HG03196 (cell line): Measurements from ENCODE around the gene KIZ.
"Not testable (repeated sequence)": the region's sequence is repeated elsewhere in the genome, so short reads cannot be mapped to it uniquely, and the experiment has no call there.

ENCODE experiments used
- ATAC-seq: cut with Tn5 transposase; IDR thresholded peaks from one replicate; pipeline ENCODE4 v1.9.1; 2021; ENCODE audit not compliant: unreplicated experiment

The KIZ gene

DNA sequence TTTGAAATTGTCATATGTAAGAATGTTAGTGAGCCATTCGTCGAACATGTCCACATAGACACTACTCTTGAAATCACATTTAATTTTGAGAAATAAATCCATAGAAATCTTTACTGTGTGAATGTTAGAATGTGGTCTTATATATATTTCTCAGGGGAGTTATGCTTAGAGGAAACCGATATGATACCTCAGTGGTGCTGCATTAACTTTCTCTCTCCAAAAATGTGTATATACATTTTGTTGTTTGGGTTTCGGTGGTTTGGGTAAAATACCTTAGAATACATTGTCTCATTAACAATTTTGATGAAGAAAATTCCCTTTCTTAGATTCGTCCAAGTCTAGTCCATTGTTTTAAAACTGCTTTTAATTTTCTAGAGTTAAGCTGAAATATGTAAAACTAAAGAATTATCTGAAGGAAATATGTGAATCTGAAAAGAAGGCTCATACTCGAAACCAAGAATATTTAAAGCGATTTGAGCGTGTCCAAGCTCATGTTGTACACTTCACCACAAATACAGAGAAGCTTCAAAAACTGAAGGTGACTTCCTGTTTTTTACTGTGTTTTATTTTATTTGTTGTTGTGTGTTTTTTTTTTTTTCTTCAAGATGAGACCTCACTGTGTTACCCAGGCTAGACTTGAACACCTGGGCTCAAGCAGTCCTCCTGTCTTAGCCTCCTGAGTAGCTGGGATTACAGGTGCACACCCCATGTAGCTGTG lies 10.3 kb downstream of the KIZ start:
- no peak for ATAC-seq

DNA sequence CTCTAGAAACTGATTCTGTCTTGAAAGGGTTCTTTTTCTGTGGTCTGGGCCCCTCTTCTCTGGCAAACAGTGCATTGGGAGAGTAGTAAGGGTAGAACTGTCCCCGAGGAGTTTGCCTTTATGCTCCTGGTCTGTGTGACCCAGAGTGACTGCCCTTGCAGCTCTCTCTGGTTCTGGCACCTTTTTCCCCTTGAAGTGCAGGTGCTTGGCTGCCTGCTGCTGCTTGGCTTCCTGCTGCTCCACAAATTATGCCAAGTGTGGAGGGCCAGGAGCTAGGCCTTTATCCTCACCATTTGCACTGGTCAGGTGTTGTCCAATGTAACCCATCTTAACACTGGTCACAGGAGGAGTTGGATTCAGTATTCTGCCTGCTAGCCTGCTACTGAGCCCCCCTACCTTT lies 11.2 kb downstream of the KIZ start:
- ATAC-seq: no peak

DNA sequence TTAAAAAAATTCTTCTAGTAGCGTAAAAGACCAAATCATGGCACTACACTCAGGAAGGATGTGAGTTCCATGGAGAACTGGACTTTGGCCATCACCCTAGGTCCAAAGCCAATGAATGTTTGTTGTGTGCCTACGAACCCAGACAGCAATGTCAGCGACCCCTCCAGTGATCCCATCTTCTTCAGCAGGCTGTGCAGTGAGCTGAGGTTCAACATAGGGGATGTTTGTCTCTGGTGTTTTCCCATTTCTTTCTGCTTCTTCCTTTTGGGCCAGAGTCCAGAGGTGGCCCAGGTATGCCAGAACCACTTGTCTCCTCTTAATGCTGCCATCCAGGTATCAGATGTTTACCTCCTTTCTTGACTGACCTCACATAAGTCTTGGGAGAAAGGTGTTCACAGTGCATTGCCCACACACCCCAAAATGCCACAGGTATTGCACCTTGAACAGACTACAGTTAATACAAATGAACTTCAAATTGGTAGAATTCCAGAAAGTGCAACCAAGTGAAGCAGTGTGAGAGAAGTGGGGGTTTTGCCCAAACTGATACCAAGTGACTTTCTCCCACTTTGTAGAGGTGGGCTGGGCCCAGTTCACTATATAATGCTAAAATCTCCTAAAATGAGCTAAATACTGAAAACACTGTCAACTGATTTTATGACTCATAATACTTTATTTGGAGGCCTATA lies 14.1 kb downstream of the KIZ start:
- no peak for ATAC-seq

DNA sequence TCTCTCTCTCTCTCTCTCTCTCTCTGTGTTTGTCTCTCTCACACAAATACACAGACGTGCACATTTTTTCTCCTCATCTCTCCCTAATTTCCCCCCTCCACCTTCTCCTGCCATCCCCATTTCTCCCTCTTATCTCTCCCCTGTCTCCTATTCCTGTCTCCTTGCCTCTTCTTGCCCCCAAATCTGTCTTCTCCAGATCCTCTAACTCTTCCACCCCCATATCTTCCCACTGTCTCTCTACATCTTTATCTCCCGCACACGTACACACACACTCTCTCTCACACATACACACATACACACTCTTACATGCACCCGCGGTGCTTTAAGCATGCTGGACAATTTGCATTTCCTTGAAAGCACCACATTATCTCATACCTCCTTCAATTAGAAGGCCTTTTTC lies 15.9 kb downstream of the KIZ start:
- no peak for ATAC-seq

DNA sequence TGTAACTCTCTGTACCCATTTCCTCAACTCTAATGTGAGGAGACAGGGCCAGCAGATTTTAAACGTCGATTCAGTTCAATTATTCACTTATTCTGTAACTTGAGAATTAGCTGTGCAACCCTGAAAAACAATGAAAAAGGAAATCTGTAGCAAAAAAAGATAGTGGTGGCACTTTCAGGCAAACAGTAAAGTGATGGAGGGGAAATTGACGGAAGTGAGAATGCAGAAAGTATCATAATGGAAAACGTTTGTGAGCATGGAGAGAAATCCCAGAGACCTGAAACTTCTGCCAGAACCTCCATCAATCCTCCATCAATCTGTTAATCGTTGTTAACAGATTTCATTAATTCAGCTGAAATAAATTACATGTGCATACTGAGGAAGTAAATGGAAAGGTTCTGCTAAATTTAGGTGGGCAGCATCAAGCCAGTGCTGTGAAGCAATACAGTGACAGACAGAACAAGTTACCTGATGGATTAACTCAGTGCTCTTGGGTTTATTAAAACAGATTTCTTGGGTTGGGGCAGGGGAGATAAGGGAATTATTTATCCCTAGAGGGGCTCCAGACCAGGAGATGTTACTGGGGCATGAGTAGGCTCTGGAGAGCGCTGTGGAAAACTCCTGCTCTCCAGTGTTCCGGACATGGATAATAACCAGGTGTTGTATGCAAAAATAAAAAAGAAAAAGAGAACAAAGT lies 17.5 kb downstream of the KIZ start:
- ATAC-seq: no peak

DNA sequence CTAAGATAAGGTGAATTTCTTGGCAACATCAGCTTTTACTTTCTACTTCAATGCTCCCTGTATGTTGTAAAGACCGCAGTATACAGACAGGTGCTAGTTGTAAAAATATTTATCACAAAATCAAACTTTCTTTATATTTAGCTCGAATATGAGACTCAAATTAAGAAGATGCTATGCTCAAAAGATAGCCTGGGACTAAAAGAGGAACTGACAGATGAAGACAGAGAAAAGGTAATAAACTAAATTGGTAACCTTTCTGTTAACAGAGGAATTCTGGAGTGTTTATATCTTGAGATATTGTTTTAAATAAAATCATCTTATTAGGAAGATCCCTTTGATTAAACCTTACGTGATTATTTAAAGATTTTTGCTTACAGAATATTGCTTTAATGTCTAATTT lies 19.5 kb downstream of the KIZ start:
- no peak for ATAC-seq

DNA sequence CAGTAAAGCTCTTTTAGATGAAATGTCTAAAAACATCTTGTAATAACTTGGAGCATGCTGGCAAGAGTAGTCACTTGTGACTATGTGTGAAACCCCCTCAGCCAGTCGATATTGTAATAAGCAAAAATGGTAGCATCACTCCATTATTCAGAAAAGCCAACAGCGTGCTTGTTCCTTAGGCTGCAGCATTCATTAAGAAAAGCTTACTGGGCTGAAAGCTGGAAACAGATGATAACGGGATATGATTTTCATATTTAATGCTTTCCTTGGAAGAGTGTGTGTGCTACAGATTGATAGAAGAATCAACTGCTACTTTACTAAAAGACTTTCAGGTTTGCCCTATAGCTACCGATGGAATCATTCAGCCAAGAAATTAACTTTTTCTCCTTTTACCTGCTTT lies 20.3 kb downstream of the KIZ start:
- no peak for ATAC-seq

DNA sequence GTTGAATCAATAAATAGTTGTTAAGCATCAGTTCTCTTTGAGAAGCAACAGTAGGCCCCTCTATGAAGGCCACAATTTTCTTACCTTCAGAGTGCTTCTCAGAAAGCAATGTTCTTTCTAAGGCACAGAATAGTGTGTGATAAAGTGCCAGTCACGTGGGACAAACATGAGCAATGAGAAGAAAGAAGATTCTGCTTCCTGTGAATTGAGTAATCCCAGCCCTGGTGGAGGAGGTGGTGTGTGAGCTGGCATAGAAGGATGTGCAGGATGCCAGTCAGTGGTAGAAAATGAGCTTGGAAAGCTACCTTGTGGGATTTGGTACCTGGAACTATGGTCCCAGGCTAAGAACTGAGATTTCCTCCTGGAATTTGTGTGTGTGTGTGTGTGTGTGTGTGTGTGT lies 21.7 kb downstream of the KIZ start:
- ATAC-seq: no peak

DNA sequence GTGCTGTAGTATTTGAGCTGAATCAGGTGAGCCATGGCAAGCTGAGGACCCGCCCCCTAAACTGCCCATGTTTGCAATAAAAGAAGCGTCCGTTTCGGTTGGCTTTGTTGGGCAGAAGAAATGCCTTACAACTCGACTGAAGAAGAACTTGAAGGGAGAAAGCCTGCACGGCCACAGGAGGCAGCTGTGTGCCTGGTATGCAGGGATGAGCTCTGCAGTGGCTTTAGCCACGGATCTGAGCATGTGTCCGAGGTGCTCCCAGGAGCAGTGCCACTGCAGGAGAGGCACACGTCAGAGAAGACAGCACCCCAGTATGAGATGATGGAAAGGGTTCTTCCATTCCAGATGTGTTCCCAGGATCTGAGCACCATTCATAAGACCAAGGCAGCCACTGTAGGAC lies 23.5 kb downstream of the KIZ start:
- ATAC-seq: no peak

DNA sequence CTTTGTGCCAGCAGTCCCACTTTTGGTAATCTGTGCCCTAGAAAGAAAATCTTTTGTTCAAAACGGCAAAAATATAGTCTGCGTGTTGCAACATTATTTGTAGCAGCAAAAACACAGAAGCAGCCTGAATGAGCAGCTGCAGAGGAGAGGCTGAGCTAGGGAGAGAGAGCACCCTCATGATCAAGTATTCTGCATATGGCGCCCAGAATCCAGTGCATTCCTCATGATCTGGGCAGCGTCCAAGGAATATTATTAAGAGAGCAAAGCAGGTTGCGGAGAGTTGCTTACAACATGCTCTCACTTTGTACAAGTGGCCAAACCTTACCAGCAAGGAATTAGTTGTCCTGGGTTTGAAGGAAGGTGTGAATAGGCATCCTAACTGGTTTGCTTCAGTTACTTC lies 25.9 kb downstream of the KIZ start:
- ATAC-seq: no peak

DNA sequence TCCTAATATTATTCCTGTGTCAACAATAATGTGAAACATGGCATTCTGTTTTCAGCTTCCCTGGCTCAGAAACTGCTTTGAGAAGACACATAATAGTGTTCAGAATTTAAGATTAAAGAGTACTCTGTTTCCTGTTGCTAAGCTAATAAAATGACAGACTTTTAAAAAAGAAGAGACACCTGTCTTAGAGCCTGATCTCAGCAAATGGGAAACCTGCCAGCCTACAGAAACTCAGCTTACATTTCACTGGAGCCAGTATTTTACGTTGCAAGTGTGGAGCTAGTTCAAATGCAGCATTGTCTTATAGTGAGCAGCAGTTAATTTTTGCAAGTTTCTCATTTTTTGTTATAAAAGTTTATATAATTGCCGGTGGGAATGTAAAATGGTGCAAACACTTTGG lies 28.8 kb downstream of the KIZ start:
- ATAC-seq: no peak

DNA sequence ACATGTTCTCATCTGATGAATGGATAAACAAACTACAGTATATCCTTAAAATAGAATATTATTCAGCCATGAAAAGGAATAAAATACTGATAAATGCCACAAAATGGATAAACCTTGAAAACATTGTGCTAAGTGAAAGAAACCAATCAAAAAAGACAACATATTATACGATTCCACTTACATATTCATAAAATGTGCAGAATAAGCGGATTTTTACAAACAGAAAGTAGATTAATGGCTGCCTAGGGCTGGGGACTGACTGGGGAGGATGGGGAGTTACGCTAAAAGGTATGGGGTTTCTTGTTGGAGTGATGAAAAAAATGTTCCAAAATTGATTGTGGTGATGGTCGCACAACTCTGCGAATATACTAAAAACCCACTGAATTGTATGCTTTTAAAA lies 29.4 kb downstream of the KIZ start:
- no peak for ATAC-seq

DNA sequence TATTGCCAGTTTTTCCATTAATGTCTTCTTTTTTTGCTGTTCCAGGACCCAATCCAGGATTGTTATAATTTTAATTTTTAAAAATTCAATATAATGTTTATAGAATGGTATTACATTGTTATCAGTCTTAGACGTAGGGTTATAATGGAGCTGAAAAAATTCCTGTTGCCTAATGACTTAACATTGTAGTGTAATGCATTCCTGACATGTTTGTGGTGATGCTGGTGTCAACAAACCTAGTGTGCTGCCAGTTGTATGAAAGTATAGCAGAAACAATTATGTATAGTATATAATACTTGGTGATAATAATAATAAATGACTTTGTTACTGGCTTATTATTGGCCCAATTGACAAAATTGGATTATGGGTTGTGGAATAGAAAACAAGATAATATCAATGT lies 30.4 kb downstream of the KIZ start:
- no peak for ATAC-seq

DNA sequence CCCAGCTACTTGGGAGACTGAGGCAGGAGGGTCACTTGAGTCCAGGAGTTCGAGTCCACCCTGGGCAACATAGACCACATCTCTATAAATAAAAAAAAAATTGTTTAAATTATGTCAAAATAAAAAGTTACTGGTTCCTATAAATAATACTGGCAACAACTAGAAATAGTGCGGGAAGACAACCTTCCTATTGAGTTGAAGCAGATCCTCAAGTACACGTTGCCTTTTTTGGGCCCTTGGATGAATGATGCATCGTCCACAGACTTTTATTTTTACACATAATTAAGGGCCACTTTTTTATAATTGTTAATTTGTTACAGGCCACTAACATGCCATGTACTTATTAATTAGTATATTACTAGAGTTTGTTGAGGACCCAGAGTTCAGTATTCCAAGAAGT lies 31.1 kb downstream of the KIZ start:
- no peak for ATAC-seq

DNA sequence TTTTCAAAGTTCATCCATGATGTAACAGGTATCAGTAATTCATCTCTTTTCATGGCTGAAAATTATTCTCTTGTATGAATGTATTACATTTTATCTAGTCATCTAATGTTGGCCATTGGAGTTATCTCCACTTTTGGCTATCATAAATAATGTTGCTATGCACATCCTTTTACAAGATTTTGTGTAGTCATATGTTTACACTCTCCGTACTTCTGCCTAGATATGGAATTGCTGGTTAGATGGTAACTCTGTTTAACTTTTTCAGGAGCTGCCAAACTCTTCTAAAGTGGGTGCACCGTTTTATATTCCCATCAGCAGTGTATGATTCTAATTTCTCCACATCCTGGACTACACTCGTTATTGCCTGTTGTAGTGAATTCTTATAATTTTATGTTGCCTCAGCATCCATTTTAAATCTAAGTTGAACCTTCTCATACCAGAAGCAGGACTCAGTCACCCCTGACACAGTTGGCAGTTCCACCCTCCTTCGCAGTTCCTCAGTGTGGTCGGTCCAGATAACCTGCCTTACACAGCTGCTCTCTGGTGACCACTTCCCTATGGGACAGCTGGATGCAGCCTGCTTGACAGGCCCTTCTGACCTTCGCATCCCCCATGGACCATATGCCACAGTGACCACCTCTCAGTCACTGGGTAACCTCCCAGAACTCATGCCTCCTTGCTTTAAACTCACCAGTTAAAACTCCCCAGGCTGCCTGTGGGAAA lies 33.9 kb downstream of the KIZ start:
- no peak for ATAC-seq

DNA sequence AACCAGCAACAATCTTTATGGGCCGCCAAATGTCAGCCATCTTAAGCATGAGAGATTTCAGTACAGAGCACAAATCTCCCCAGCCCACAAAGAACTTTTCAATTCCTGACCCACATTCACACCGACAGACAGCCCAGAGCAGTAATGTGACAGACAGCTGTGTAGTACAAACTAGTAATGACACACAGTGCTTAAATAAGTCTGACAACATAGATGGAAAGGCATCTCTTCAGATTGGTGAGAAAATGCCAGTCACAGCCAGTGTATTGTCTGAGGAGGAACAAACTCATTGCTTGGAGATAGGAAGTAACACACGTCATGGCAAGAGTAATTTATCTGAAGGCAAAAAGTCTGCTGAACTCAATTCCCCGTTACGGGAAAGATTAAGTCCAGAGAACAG lies 36.0 kb downstream of the KIZ start:
- no peak for ATAC-seq

DNA sequence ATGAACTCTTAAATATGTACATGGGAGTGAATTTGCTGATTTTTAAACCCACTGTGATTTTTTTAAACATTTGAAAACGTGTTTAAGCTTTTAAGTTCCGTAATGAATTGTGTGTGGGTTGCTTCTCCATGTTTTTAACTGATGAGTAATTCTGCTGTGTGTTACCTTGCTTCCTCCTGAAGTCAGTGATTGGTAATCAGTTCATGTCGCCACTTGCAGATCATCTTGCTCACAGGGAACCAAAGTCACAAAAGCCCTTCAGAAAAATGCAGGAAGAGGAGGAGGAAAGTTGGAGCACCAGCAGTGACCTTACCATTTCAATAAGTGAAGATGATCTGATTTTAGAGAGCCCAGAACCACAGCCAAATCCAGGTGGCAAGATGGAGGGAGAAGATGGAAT lies 36.7 kb downstream of the KIZ start:
- ATAC-seq: no peak

DNA sequence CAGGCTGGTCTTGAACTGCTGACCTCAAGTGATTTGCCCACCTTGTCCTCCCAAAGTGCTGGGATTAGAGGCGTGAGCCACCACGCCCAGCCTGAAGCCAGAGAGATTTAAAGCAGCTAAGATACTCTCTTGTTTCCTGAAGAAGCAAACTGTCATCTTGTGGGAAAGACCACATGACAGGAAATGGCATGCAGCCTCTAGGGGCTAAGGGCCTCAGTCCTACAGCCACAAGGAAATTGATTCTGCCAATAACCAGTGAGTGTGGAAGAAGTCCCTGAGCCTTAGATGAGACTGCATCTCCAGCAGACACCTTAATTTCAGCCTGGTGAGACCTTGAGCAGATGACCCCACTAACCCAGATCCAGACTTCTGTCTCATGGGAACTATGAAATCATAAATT lies 40.9 kb downstream of the KIZ start:
- ATAC-seq: no peak

DNA sequence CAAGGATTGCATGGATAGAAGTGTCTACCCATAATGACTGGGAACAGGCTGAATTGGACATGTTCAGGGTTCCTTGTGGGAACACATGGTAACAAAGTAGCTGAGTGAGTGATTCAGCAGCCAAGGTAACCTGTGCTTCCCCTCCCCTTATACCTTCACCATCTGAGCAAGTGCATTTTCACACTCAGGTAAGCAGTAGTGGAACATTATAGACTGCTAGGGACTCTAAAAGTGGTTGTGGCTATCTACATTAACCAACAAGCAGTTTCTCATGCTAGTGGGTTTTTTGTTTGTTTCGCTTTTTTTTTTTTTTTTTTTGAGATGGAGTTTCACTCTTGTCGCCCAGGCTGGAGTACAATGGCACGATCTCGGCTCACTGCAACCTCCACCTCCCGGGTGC lies 41.4 kb downstream of the KIZ start:
- ATAC-seq: no peak

DNA sequence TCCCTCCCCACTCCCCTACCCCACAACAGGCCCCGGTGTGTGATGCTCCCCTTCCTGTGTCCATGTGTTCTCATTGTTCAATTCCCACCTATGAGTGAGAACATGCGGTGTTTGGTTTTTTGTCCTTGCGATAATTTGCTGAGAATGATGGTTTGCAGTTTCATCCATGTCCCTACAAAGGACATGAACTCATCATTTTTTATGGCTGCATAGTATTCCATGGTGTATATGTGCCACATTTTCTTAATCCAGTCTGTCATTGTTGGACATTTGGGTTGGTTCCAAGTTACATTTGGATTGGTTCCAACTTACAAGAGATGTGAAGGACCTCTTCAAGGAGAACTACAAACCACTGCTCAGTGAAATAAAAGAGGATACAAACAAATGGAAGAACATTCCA lies 42.2 kb downstream of the KIZ start:
- not testable (repeated sequence) for ATAC-seq

DNA sequence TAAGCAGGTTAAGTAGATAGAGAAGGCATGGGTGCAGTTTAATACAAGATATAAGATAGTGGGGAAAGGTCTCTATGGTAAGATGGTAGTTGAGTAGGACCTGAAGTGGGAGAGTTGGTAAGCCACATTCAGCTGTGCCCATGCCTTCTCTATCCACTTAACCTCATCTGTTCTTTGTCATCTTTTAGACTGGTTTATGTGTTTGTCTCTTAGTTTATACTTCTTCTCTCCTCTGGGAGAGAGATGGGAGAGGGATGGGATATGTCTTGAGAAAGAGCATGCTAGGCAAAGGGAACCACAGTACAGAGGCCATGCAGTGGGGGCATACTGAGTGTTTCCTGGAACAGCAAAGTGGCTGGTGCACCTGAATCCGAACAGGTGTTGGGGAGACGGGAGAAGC lies 46.7 kb downstream of the KIZ start:
- no peak for ATAC-seq

DNA sequence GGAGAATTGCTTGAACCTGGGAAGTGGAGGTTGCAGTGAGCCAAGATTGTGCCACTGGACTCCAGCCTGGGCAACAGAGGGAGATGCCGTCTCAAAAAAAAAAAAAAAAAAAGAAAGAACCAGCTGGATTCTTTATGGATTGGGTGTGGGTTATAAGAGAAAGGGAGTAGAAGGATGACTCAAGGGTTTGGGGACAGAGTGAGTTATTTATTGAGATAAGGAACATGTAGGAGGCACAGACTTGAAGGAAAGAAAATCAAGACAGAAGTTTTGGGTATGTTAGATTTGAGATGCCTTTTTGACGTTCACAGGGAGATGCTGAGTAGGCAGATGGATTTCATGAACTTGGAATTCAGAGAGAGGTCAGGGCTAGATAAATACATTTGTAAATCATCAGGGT lies 47.6 kb downstream of the KIZ start:
- no peak for ATAC-seq
